ENCODE measurements around the gene AP5B1. TPM values are rescaled to one million over a fixed set of nuclear protein-coding genes. Genes with fewer than 3 reads are reported as not detected.

Gene AP5B1
- total and polyA plus RNA-seq, 2 of the 8 experiments (the other 6 are each of a cell fraction or from before 2014, with no cell fraction given) = 7.6 to 10.0 TPM

DNA sequence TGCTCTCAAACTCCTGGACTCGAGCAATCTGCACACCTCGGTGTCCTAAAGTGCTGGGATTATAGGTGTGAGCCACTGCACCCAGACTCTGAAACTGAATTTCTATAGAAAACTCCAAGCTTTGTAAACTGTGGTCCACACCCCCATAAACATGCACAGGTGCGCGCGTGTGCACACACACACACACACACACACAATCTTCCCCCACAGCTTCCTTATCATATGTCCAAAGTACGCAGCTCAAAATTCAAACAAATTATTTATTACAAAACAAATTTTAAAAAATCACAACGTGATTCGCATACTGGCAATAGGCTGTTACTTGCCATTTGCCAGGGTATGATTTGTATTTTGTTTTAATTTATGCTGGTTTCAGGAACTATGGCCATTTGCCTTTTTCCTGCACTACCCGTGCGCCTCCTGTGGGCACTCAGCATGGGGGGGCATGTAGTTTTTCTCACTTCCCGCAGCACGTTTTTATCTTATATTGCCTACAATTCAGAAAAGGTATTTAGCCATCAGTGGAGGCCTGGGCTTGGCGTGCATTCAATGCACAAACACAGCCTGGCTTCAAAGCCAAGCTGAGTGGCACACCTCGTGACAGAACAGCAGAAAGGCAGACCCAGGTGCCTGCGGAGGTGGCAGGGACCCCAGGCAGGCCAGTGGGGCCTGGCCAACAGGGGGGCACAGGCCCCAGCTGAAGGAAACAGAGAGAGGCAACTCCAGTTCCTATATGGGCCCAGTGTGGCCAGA is 42.2 kb upstream of the AP5B1 start:
- Histone ChIP-seq H3K4me2 (ENCODE audit: insufficient read depth in 1 of 2, low read depth in 2 of 2, low read length in 2 of 2) (no peak overlapping the region), H3K14ac (ENCODE audit: insufficient read length) (no peak overlapping the region), H4K20me1 (replicated peaks in 1 of 2; ENCODE audit: control insufficient read depth in 1 of 2, insufficient read depth in 2 of 2, low read length in 2 of 2) (no peaks in the 10 kb centered on the region), H2BK20ac (ENCODE audit: low read length) (no peak overlapping the region), H2BK5ac (ENCODE audit: low read depth, low read length) (no peak overlapping the region), H3K4ac (replicated peaks; ENCODE audit: insufficient read length, low read depth, low read length) (no peak overlapping the region), H3K79me2 (ENCODE audit: control insufficient read depth in 1 of 2, insufficient read depth in 2 of 2, low read length in 2 of 2) (no peaks in the 10 kb centered on the region), H3K23me2 (ENCODE audit: low read depth, low read length) (0 out of 2 replicates have a peak, but pooled peaks cover under 1% of the 10 kb centered on the region), H3K56ac (replicated peaks; ENCODE audit: insufficient read length, low read depth, low read length) (no peak overlapping the region), H3K4me1 (replicated peaks in 1 of 4; ENCODE audit: control insufficient read depth in 3 of 4, insufficient read depth in 4 of 4, low read length in 3 of 4) (no peaks in the 10 kb centered on the region), H3K27ac (ENCODE audit: low read depth, low read length) (no peak overlapping the region), H3K23ac (ENCODE audit: insufficient read length) (no peak overlapping the region), H3K79me1 (ENCODE audit: low read depth, low read length) (no peaks in the 10 kb centered on the region), H2AK5ac (ENCODE audit: low read depth, low read length) (no peak overlapping the region), H4K91ac (replicated peaks; ENCODE audit: insufficient read length, low read length) (no peak overlapping the region), H2BK120ac (replicated peaks; ENCODE audit: low read depth, low read length) (no peak overlapping the region), H2BK15ac (ENCODE audit: low read length) (no peak overlapping the region), H3K9me3 (ENCODE audit: insufficient read depth in 2 of 2, low read depth in 1 of 2, low read length in 1 of 2) (no peaks in the 10 kb centered on the region), H4K8ac (ENCODE audit: extremely low read depth, insufficient read depth, low read length) (no peak overlapping the region), H3K36me3 (ENCODE audit: control insufficient read depth in 2 of 4, insufficient read depth in 4 of 4, low read length in 3 of 4) (no peaks in the 10 kb centered on the region), H2BK12ac (ENCODE audit: low read depth, low read length) (no peak overlapping the region), H4K5ac (ENCODE audit: insufficient read length, low read depth, low read length) (no peak overlapping the region), H3K18ac (ENCODE audit: extremely low read depth, low read length) (no peak overlapping the region), H3K9ac (replicated peaks in 1 of 4; ENCODE audit: extremely low read depth in 1 of 4, low read depth in 3 of 4, low read length in 3 of 4) (no peak overlapping the region), H3K4me3 (ENCODE audit: extremely low read depth in 1 of 4, insufficient read depth in 2 of 4, low read depth in 3 of 4, low read length in 4 of 4) (no peak overlapping the region), H3K27me3 (replicated peaks in 1 of 4; ENCODE audit: control insufficient read depth in 3 of 4, extremely low read depth in 1 of 4, insufficient read depth in 3 of 4, low read length in 3 of 4) (no peaks in the 10 kb centered on the region; a peak in 1 of 7 replicates), H2AFZ (ENCODE audit: low read length) (no peak overlapping the region)
- FAIRE-seq (no peak), DNase-seq (ENCODE audit: low read depth in 1 of 2, low spot score in 2 of 2) (no peak)
- CTCF ChIA-PET (ENCODE audit: partially characterized antibody) = interaction anchor here (0.6 to 19.6 kb wide), 11 partner anchors 10 to 131 kb away, joined by 3 to 347 read pairs (median 4); partner anchors contain the start of genes AP5B1, KAT5 and OVOL1
- POLR2A ChIA-PET (ENCODE audit: partially characterized antibody) = interaction anchor here (0.8 to 2.0 kb wide), 6 partner anchors 10 to 103 kb away, joined by 3 to 9 read pairs (median 4); partner anchors contain the start of genes RNASEH2C and SNX32
- 90 to 100% methylated on average over 2 to 15 of the region's 15 CpGs for WGBS, 2 experiments (ENCODE audit: extremely low coverage in 1 of 2, insufficient coverage in 1 of 2, insufficient read length in 1 of 2, insufficient replicate concordance in 2 of 2, low coverage in 1 of 2, low lambda C conversion rate in 2 of 2, missing lambda C conversion rate in 1 of 2)
- TF ChIP-seq KDM4A (IDR thresholded peaks at IDR 0.05; ENCODE audit: low read depth, low read length, severe bottlenecking) (no peak), KDM1A (IDR thresholded peaks at IDR 0.05; ENCODE audit: borderline replicate concordance, low read length) (no peak), POLR2AphosphoS5 (IDR thresholded peaks at IDR 0.05; ENCODE audit: low read depth, low read length) (no peak), RNF2 (IDR thresholded peaks at IDR 0.05; ENCODE audit: borderline replicate concordance, low read depth, low read length, missing control alignments, poor library complexity, severe bottlenecking) (no peak), BACH1 (IDR thresholded peaks at IDR 0.05; ENCODE audit: low read length) (no peak), NANOG (IDR thresholded peaks at IDR 0.05; ENCODE audit: insufficient read depth, low read depth, low read length, poor library complexity, severe bottlenecking) (no peak), FOSL1 (IDR thresholded peaks at IDR 0.05; ENCODE audit: insufficient read depth, low read depth, low read length) (no peak), SP2 (IDR thresholded peaks at IDR 0.05; ENCODE audit: low read length) (no peak), JUN (IDR thresholded peaks at IDR 0.05; ENCODE audit: low read depth, low read length) (no peak)
